ENCODE results near the gene PLXNA2. TPM values are rescaled to one million over a fixed set of nuclear protein-coding genes. Genes with fewer than 3 reads are reported as not detected.

Gene PLXNA2
- total and polyA plus RNA-seq, 2 donors (not counting 3 experiments of a cell fraction or from before 2014, with no cell fraction given) = 42.6 to 229 TPM

GRCh38 chr1:208248991-208249696, 5.0 kb upstream of the PLXNA2 start:
- Histone ChIP-seq H3K79me2 (ENCODE audit: control insufficient read depth, insufficient read depth, low read length) (peaks cover 4% of the 10 kb centered on the region), H3K4me2 (ENCODE audit: insufficient read depth, low read length) (no peak overlapping the region), H3K4me3 (replicated peaks in 1 of 3; ENCODE audit: insufficient read depth in 1 of 3, low read depth in 1 of 3, low read length in 3 of 3) (no peak overlapping the region), H3K27ac (ENCODE audit: insufficient read depth, low read depth, low read length) (no peak overlapping the region), H4K20me1 (replicated peaks; ENCODE audit: control insufficient read depth, extremely low read depth, insufficient read depth, low read length) (no peaks in the 10 kb centered on the region), H3K9me3 (replicated peaks; ENCODE audit: control insufficient read depth, insufficient read depth, low read length) (no peaks in the 10 kb centered on the region), H3K36me3 (ENCODE audit: control insufficient read depth in 2 of 2, extremely low read depth in 1 of 2, insufficient read depth in 2 of 2, low read length in 2 of 2) (no peaks in the 10 kb centered on the region), H3K9ac (replicated peaks; ENCODE audit: extremely low read depth, insufficient read depth, low read length) (no peak overlapping the region), H2AFZ (ENCODE audit: low read depth, low read length) (no peak overlapping the region), H3K27me3 (ENCODE audit: control insufficient read depth in 2 of 2, insufficient read depth in 2 of 2, low read length in 2 of 2) (peaks cover 14 to 23% of the 10 kb centered on the region in 2 experiments), H3K4me1 (ENCODE audit: control insufficient read depth, extremely low read depth, insufficient read depth, low read length) (peaks cover 11% of the 10 kb centered on the region), H3K9me1 (replicated peaks; ENCODE audit: control insufficient read depth, extremely low read depth, insufficient read depth, low read length) (no peaks in the 10 kb centered on the region)
- intact Hi-C loops (cut with micrococcal nuclease) = loop anchor here (10.0 kb wide), 1 partner anchor 956 kb away; no protein-coding TSS in a partner anchor
- TF ChIP-seq FOS (IDR thresholded peaks at IDR 0.05; ENCODE audit: borderline replicate concordance, insufficient read depth, low read length) (no peak), EZH2 (IDR thresholded peaks at IDR 0.05; ENCODE audit: borderline replicate concordance, low read depth, low read length, severe bottlenecking) (no peak), GATA2 (IDR thresholded peaks at IDR 0.05; ENCODE audit: insufficient read depth, insufficient read length, low read depth, low read length) (no peak), MYC (IDR thresholded peaks at IDR 0.05; ENCODE audit: low read depth, low read length) (no peak), POLR2AphosphoS5 (IDR thresholded peaks at IDR 0.05; ENCODE audit: insufficient read depth, low read depth, low read length) (no peak), JUN (IDR thresholded peaks at IDR 0.05; ENCODE audit: borderline replicate concordance, insufficient read depth, insufficient read length, low read depth) (no peak), POLR2A (IDR thresholded peaks at IDR 0.05; ENCODE audit: low read depth, low read length) (no peak)
- TF ChIP-seq, protein P1, sequence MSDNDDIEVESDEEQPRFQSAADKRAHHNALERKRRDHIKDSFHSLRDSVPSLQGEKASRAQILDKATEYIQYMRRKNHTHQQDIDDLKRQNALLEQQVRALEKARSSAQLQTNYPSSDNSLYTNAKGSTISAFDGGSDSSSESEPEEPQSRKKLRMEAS (IDR thresholded peaks at IDR 0.05; ENCODE audit: insufficient read depth, insufficient read length) = no peak
- TF ChIP-seq, protein P2, sequence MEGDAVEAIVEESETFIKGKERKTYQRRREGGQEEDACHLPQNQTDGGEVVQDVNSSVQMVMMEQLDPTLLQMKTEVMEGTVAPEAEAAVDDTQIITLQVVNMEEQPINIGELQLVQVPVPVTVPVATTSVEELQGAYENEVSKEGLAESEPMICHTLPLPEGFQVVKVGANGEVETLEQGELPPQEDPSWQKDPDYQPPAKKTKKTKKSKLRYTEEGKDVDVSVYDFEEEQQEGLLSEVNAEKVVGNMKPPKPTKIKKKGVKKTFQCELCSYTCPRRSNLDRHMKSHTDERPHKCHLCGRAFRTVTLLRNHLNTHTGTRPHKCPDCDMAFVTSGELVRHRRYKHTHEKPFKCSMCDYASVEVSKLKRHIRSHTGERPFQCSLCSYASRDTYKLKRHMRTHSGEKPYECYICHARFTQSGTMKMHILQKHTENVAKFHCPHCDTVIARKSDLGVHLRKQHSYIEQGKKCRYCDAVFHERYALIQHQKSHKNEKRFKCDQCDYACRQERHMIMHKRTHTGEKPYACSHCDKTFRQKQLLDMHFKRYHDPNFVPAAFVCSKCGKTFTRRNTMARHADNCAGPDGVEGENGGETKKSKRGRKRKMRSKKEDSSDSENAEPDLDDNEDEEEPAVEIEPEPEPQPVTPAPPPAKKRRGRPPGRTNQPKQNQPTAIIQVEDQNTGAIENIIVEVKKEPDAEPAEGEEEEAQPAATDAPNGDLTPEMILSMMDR (IDR thresholded peaks at IDR 0.05; ENCODE audit: extremely low read depth in 1 of 2, insufficient read depth in 1 of 2, low read depth in 1 of 2, low read length in 2 of 2) = no peak
- ChIA-PET CTCF (interaction anchor here (13.6 kb wide), 1 partner anchor 223 kb away, joined by 289 read pairs; no protein-coding TSS in a partner anchor), POLR2A (no interaction called here)
- dilution Hi-C loops (cut with MboI; ENCODE audit: extremely low pct_ligation_motif_present, low sequenced_read_pairs) = loop anchor here (25.0 kb wide), 1 partner anchor 112 kb away; no protein-coding TSS in a partner anchor
- DNase-seq (ENCODE audit: low read depth, low spot score) (no peak), FAIRE-seq (no peak)
- no TSS peak for BruUV-seq (replicated peaks)
